ENCODE measurements around the gene ZNF337. TPM values are rescaled to one million over a fixed set of nuclear protein-coding genes. Genes with fewer than 3 reads are reported as not detected.

ZNF337 gene
- total RNA-seq, 1 experiment from 2014 or later, result 10.3 TPM

GRCh38 chr20:25644814-25645213 is 51.8 kb downstream of the ZNF337 start:
- Histone ChIP-seq H3K14ac (ENCODE audit: insufficient read depth, low read length) (no peak overlapping the region), H4K91ac (ENCODE audit: insufficient read length, low read depth, low read length) (no peak overlapping the region), H2AFZ (ENCODE audit: low read length) (no peak overlapping the region), H3K23ac (ENCODE audit: insufficient read length, low read depth, low read length) (no peak overlapping the region), H3K27ac (ENCODE audit: insufficient read length, low read depth, low read length) (no peak overlapping the region), H3K27me3 (ENCODE audit: insufficient read depth, low read length) (no peaks in the 10 kb centered on the region), H3K79me1 (ENCODE audit: insufficient read depth, low read depth, low read length, poor library complexity, severe bottlenecking) (no peaks in the 10 kb centered on the region), H2BK20ac (ENCODE audit: low read depth, low read length, poor library complexity, severe bottlenecking) (no peak overlapping the region), H3K18ac (ENCODE audit: insufficient read length, low read depth, low read length) (no peak overlapping the region), H3T11ph (ENCODE audit: low read length) (no peak overlapping the region), H2BK120ac (ENCODE audit: low read depth, low read length, poor library complexity, severe bottlenecking) (no peak overlapping the region), H3K79me2 (ENCODE audit: insufficient read depth, low read length) (no peaks in the 10 kb centered on the region), H3K56ac (ENCODE audit: insufficient read length, low read depth, low read length) (no peak overlapping the region), H4K8ac (replicated peaks; ENCODE audit: insufficient read length, low read depth, low read length) (no peak overlapping the region), H3K4ac (ENCODE audit: low read depth, low read length) (no peak overlapping the region), H3K9ac (ENCODE audit: extremely low read depth, insufficient read length, low read length) (no peak overlapping the region), H3K4me2 (ENCODE audit: insufficient read depth, insufficient read length, low read length) (no peak overlapping the region), H4K20me1 (ENCODE audit: control insufficient read depth, insufficient read depth, insufficient read length) (no peaks in the 10 kb centered on the region), H2BK5ac (ENCODE audit: insufficient read length, low read length) (no peak overlapping the region), H3K4me1 (ENCODE audit: insufficient read depth, low read length) (peaks cover 6% of the 10 kb centered on the region; the same call in 1 of the 2 replicates), H2AK5ac (ENCODE audit: insufficient read length, low read length) (no peak overlapping the region), H2BK12ac (ENCODE audit: insufficient read length, low read depth, low read length) (no peak overlapping the region), H3K9me3 (ENCODE audit: control insufficient read depth, low read depth, low read length) (no peaks in the 10 kb centered on the region), H3K23me2 (ENCODE audit: insufficient read length, low read depth, low read length, poor library complexity, severe bottlenecking) (no peaks in the 10 kb centered on the region), H4K5ac (ENCODE audit: insufficient read length, low read depth, low read length) (no peak overlapping the region), H2BK15ac (ENCODE audit: low read depth, low read length) (no peak overlapping the region)
- no peak overlapping the region for H3K27ac Mint-ChIP-seq
- H3K4me1 Mint-ChIP-seq, result peaks cover 20 to 26% of the 10 kb centered on the region in 2 experiments
- peaks cover 14 to 27% (median 16%) of the 10 kb centered on the region in 3 experiments for H3K36me3 Mint-ChIP-seq (ENCODE audit: insufficient read depth in 1 of 3, low read depth in 3 of 3)
- H3K9me3 Mint-ChIP-seq, result peaks cover 3 to 15% of the 10 kb centered on the region in 2 experiments; a peak in 3 of 5 replicates
- H3K27me3 Mint-ChIP-seq (ENCODE audit: low read depth), result no peaks in the 10 kb centered on the region
- no peak overlapping the region for H3K4me3 Mint-ChIP-seq
- no CpG with 5 or more reads among the region's 3 CpGs for WGBS (ENCODE audit: extremely low coverage, insufficient read length, low lambda C conversion rate)
- no peak for TF ChIP-seq CTCF (conservative IDR thresholded peaks at IDR 0.05)
- no peak for DNase-seq
